Kidney (tissue), 14 donors: ENCODE results near the gene WFDC12. TPM values are rescaled to one million over a fixed set of nuclear protein-coding genes. Genes with fewer than 3 reads are reported as not detected.

Experiments
- DNase-seq, 5 donors: peaks; one replicate each; pipeline ENCODE4 v3.0.0-alpha.2; 2013 to 2020
- FAIRE-seq: peaks from 2 replicates; lab custom pipeline; 2012; peaks lifted over from hg19 to GRCh38; lab: Jason Lieb, UNC
- H3K27ac ChIP-seq, 2 donors: one replicate each; pipeline ENCODE4 v1.7.0; 2013; ENCODE audit warnings: low read depth in 2 of 2, low read length in 2 of 2, inconsistent platforms in 1 of 2
- H3K27me3 ChIP-seq: one replicate; pipeline ENCODE4 v1.7.1; 2013; ENCODE audit warnings: low read length, inconsistent platforms; ENCODE audit not compliant: control insufficient read depth, insufficient read depth
- H3K36me3 ChIP-seq, 3 donors: one replicate each; pipeline versions ENCODE4 v1.7.0 to v1.7.1; 2013; ENCODE audit warnings: low read length in 3 of 3, control low read depth in 1 of 3, inconsistent platforms in 1 of 3; ENCODE audit not compliant: insufficient read depth in 3 of 3, control insufficient read depth in 2 of 3
- H3K4me1 ChIP-seq, 3 donors: one replicate each; pipeline versions ENCODE4 v1.7.0 to v1.7.1; 2013; ENCODE audit warnings: low read length in 3 of 3, inconsistent platforms in 1 of 3, low read depth in 1 of 3; ENCODE audit not compliant: control insufficient read depth in 2 of 3, insufficient read depth in 2 of 3
- H3K4me3 ChIP-seq, 3 donors: one replicate each; pipeline versions ENCODE4 v1.7.0 to v1.8.1; 2013; ENCODE audit warnings: low read length in 3 of 3, control low read depth in 1 of 3, inconsistent platforms in 1 of 3
- H3K9ac ChIP-seq, 3 donors: one replicate each; pipeline versions ENCODE4 v1.7.0 to v1.7.1; 2013; ENCODE audit warnings: low read length in 3 of 3, control low read depth in 1 of 3, inconsistent platforms in 1 of 3
- H3K9me3 ChIP-seq, 3 donors: one replicate each; pipeline versions ENCODE4 v1.7.0 to v1.7.1; 2013; ENCODE audit warnings: low read length in 3 of 3, control low read depth in 1 of 3, inconsistent platforms in 1 of 3; ENCODE audit not compliant: control insufficient read depth in 2 of 3, insufficient read depth in 1 of 3
- CTCF ChIP-seq: IDR thresholded peaks from 3 replicates; pipeline ENCODE4 v1.5.1; 2012; ENCODE audit warnings: mild to moderate bottlenecking, moderate library complexity, borderline replicate concordance; ENCODE audit not compliant: insufficient read depth; ENCODE audit errors: extremely low read depth
- intact Hi-C: fragments of 100-400 bp; cut with DNase I; formaldehyde crosslinking; loops from one replicate; pipeline ENCODE4 v1.11.1; 2022
- polyA plus RNA-seq: library from polyadenylated mRNA; stranded (reverse); fragments of 350-450 nt; fragmentation: Illumina TruSeq; extraction: RNeasy Lipid Tissue Mini Kit (QIAGEN cat#74804); gene quantifications from one replicate; pipeline ENCODE4 v1.2.3, GENCODE V29; 2014; ENCODE audit warnings: low read depth, low replicate concordance; ENCODE audit not compliant: insufficient read depth
- total RNA-seq: library from RNA; stranded (reverse); fragmentation: NEBNext Ultra II Directional; extraction: Animal tissue kit (Norgen Biotek cat#: 25700); gene quantifications from one replicate; pipeline ENCODE4 v1.2.1, GENCODE V29; 2021
- donor health status: control.
- donor health status: control.
- donor health status: control.
- donor health status: control.
- donor health status: control.
- donor health status: DM: yes; HTN: yes; CAD: no.
- donor health status: Normal renal cell carcinoma (clear cell type).

WFDC12 gene
- total and polyA plus RNA-seq, 2 donors from 2014 or later, result 1.4 TPM; not detected in 1

- Histone ChIP-seq H3K27ac (no peak overlapping the region), H3K36me3 (peaks cover 0 to 9% (median 0%) of the 10 kb centered on the region in 3 donors), H3K9me3 (peaks cover 0 to 7% (median 0%) of the 10 kb centered on the region in 3 donors), H3K9ac (no peak overlapping the region), H3K4me1 (no peaks in the 10 kb centered on the region), H3K27me3 (no peaks in the 10 kb centered on the region), H3K4me3 (no peak overlapping the region)
- FAIRE-seq (no peak), DNase-seq (no peak)
- TF ChIP-seq CTCF, result no peak
- intact Hi-C loops, result no loop called here
Measured at GRCh38 chr20:45080867-45081624, 43.2 kb downstream of the WFDC12 start.

- FAIRE-seq (no peak), DNase-seq (peak in 2 of 5 donors; percentile 4 to 24)
- H3K9me3 ChIP-seq, result peaks cover 0 to 3% (median 0%) of the 10 kb centered on the region in 3 donors
- H3K4me1 ChIP-seq, result no peaks in the 10 kb centered on the region
- H3K4me3 ChIP-seq, result no peak overlapping the region
- intact Hi-C loops, result no loop called here
- TF ChIP-seq CTCF, result no peak
- no peaks in the 10 kb centered on the region for H3K27me3 ChIP-seq
- H3K27ac ChIP-seq, result no peak overlapping the region
- no peak overlapping the region for H3K9ac ChIP-seq
- H3K36me3 ChIP-seq, result peaks cover 0 to 9% (median 0%) of the 10 kb centered on the region in 3 donors
Measured at GRCh38 chr20:45077559-45077958, 46.7 kb downstream of the WFDC12 start.

Other genes starting within 250 kb of the WFDC12 start
- gene YWHAB, start 238.8 kb downstream of the WFDC12 start, total RNA-seq, result 216 TPM
- 156 TPM for gene YWHAB, start 238.8 kb downstream of the WFDC12 start, polyA plus RNA-seq
- 48.6 TPM for gene PABPC1L, start 214.4 kb downstream of the WFDC12 start, total RNA-seq
- 24.4 TPM for gene PABPC1L, start 214.4 kb downstream of the WFDC12 start, polyA plus RNA-seq
- 18.8 TPM for gene TOMM34, start 164.1 kb downstream of the WFDC12 start, total RNA-seq
- gene TOMM34, start 164.1 kb downstream of the WFDC12 start, polyA plus RNA-seq, result 39.6 TPM
- 41.0 TPM for gene STK4, start 158.0 kb downstream of the WFDC12 start, total RNA-seq
- 4.3 TPM for gene STK4, start 158.0 kb downstream of the WFDC12 start, polyA plus RNA-seq
- 2.9 TPM for gene KCNS1, start 23.3 kb downstream of the WFDC12 start, total RNA-seq
- 0.19 TPM for gene KCNS1, start 23.3 kb downstream of the WFDC12 start, polyA plus RNA-seq
- gene WFDC5, start 9.3 kb downstream of the WFDC12 start, total RNA-seq, result 1.0 TPM
- not detected for gene WFDC5, start 9.3 kb downstream of the WFDC12 start, polyA plus RNA-seq
- gene PI3, start 50.4 kb upstream of the WFDC12 start, total RNA-seq, result 8.7 TPM
- gene PI3, start 50.4 kb upstream of the WFDC12 start, polyA plus RNA-seq, result not detected
- not detected for gene SEMG1, start 82.6 kb upstream of the WFDC12 start, total RNA-seq
- gene SEMG1, start 82.6 kb upstream of the WFDC12 start, polyA plus RNA-seq, result not detected
- 0.16 TPM for gene SEMG2, start 96.9 kb upstream of the WFDC12 start, total RNA-seq
- gene SEMG2, start 96.9 kb upstream of the WFDC12 start, polyA plus RNA-seq, result 0.80 TPM
- gene SLPI, start 130.1 kb upstream of the WFDC12 start, total RNA-seq, result 3,615 TPM
- 105 TPM for gene SLPI, start 130.1 kb upstream of the WFDC12 start, polyA plus RNA-seq
- not detected for gene RBPJL, start 182.4 kb upstream of the WFDC12 start, total RNA-seq
- not detected for gene RBPJL, start 182.4 kb upstream of the WFDC12 start, polyA plus RNA-seq
- 0.19 TPM for gene MATN4, start 183.8 kb upstream of the WFDC12 start, total RNA-seq
- gene MATN4, start 183.8 kb upstream of the WFDC12 start, polyA plus RNA-seq, result 0.19 TPM
- gene SDC4, start 224.0 kb upstream of the WFDC12 start, total RNA-seq, result 397 TPM
- 242 TPM for gene SDC4, start 224.0 kb upstream of the WFDC12 start, polyA plus RNA-seq
- gene SYS1, start 238.7 kb upstream of the WFDC12 start, total RNA-seq, result 38.7 TPM
- gene SYS1, start 238.7 kb upstream of the WFDC12 start, polyA plus RNA-seq, result 39.8 TPM